Keratinocyte (primary cell): ENCODE results near the gene CES2. TPM values are rescaled to one million over a fixed set of nuclear protein-coding genes. Genes with fewer than 3 reads are reported as not detected.

Source experiments
- polyA plus RNA-seq, 5 experiments: library from polyadenylated mRNA; depleted of rRNA in 3 of 5; stranded (reverse) in 3 of 5; stranded (forward) in 1 of 5; unstranded in 1 of 5; fragments of >200 nt; gene quantifications; 1 replicate in 1 of 5; 2 replicates in 3 of 5; 3 replicates in 1 of 5; pipeline versions ENCODE4 v1.2.1 to v1.2.3, GENCODE V29; 2011 to 2012; ENCODE audit warnings: missing spikeins in 2 of 5, low read depth in 1 of 5, low replicate concordance in 1 of 5

Gene CES2
- polyA plus RNA-seq, 1 donor (not counting 4 experiments of a cell fraction or from before 2014, with no cell fraction given), result 41.6 TPM

Other genes starting within 250 kb of the CES2 start
- gene CMTM4, start 238.8 kb upstream of the CES2 start, polyA plus RNA-seq, result 18.0 to 25.1 TPM (median 23.1 TPM) in 3 replicates
- 53.0 to 66.0 TPM (median 55.5 TPM) in 3 replicates for gene DYNC1LI2, start 183.9 kb upstream of the CES2 start, polyA plus RNA-seq
- 0.17 to 0.22 TPM in 2 of 3 replicates, not detected in the other for gene TERB1, start 133.9 kb upstream of the CES2 start, polyA plus RNA-seq
- gene NAE1, start 104.5 kb upstream of the CES2 start, polyA plus RNA-seq, result 61.4 to 113 TPM (median 68.0 TPM) in 3 replicates
- not detected in 3 replicates for gene CA7, start 91.1 kb upstream of the CES2 start, polyA plus RNA-seq
- 16.5 to 18.5 TPM (median 17.3 TPM) in 3 replicates for gene PDP2, start 55.0 kb upstream of the CES2 start, polyA plus RNA-seq
- gene CDH16, start 16.6 kb upstream of the CES2 start, polyA plus RNA-seq, result 0.16 to 2.1 TPM (median 0.45 TPM) in 3 replicates
- gene RRAD, start 10.0 kb upstream of the CES2 start, polyA plus RNA-seq, result 0.67 to 12.8 TPM (median 2.7 TPM) in 3 replicates
- gene CIAO2B, start 1.1 kb upstream of the CES2 start, polyA plus RNA-seq, result 99.6 to 149 TPM (median 105 TPM) in 3 replicates
- gene CES3, start 25.8 kb downstream of the CES2 start, polyA plus RNA-seq, result 0.63 to 2.7 TPM (median 1.5 TPM) in 3 replicates
- gene CES4A, start 53.1 kb downstream of the CES2 start, polyA plus RNA-seq, result 5.1 to 12.8 TPM (median 6.6 TPM) in 3 replicates
- 18.0 to 55.9 TPM (median 39.7 TPM) in 3 replicates for gene CBFB, start 93.6 kb downstream of the CES2 start, polyA plus RNA-seq
- 26.7 to 31.5 TPM (median 28.0 TPM) in 3 replicates for gene PHAF1, start 174.4 kb downstream of the CES2 start, polyA plus RNA-seq
- gene B3GNT9, start 215.5 kb downstream of the CES2 start, polyA plus RNA-seq, result 2.6 to 5.4 TPM (median 3.9 TPM) in 3 replicates
- gene TRADD, start 224.4 kb downstream of the CES2 start, polyA plus RNA-seq, result 12.5 to 25.0 TPM (median 12.5 TPM) in 3 replicates
- 3.0 to 6.0 TPM (median 4.0 TPM) in 3 replicates for gene FBXL8, start 224.4 kb downstream of the CES2 start, polyA plus RNA-seq
- 4.3 to 10.7 TPM (median 4.9 TPM) in 3 replicates for gene HSF4, start 229.2 kb downstream of the CES2 start, polyA plus RNA-seq
- gene NOL3, start 235.0 kb downstream of the CES2 start, polyA plus RNA-seq, result 10.5 to 18.1 TPM (median 16.8 TPM) in 3 replicates
- 9.0 to 15.0 TPM (median 13.3 TPM) in 3 replicates for gene MATCAP1, start 248.4 kb downstream of the CES2 start, polyA plus RNA-seq